ENCODE data around the gene HLA-DOB.
"Not testable (repeated sequence)": the region's sequence is repeated elsewhere in the genome, so short reads cannot be mapped to it uniquely, and the experiment has no call there.

Gene HLA-DOB

GRCh38 chr6:32807020-32807580, 9.7 kb downstream of the HLA-DOB start:
- no peak for DNase-seq

- not testable (repeated sequence) for DNase-seq
Measured at GRCh38 chr6:32805404-32805803, 11.4 kb downstream of the HLA-DOB start.

GRCh38 chr6:32803416-32803815, 13.4 kb downstream of the HLA-DOB start:
- DNase-seq, result no peak

- DNase-seq, result no peak
Measured at GRCh38 chr6:32799740-32800139, 17.1 kb downstream of the HLA-DOB start.

GRCh38 chr6:32799168-32799567, 17.6 kb downstream of the HLA-DOB start:
- DNase-seq, result no peak

- no peak for DNase-seq
Measured at GRCh38 chr6:32796848-32797776, 19.7 kb downstream of the HLA-DOB start.

GRCh38 chr6:32794510-32794909, 22.3 kb downstream of the HLA-DOB start:
- no peak for DNase-seq

GRCh38 chr6:32792901-32793435, 23.8 kb downstream of the HLA-DOB start:
- DNase-seq, result no peak

- DNase-seq, result no peak
Measured at GRCh38 chr6:32790306-32790705, 26.5 kb downstream of the HLA-DOB start.

- DNase-seq, result no peak
Measured at GRCh38 chr6:32785781-32786533, 30.8 kb downstream of the HLA-DOB start.

- DNase-seq, result not testable (repeated sequence)
Measured at GRCh38 chr6:32782923-32783322, 33.9 kb downstream of the HLA-DOB start.

- DNase-seq, result no peak
Measured at GRCh38 chr6:32779036-32779435, 37.8 kb downstream of the HLA-DOB start.

- no peak for DNase-seq
Measured at GRCh38 chr6:32775071-32775470, 41.7 kb downstream of the HLA-DOB start.

- no peak for DNase-seq
Measured at GRCh38 chr6:32774426-32774825, 42.4 kb downstream of the HLA-DOB start.

GRCh38 chr6:32772656-32773055, 44.1 kb downstream of the HLA-DOB start:
- DNase-seq, result no peak

GRCh38 chr6:32764048-32764447, 52.8 kb downstream of the HLA-DOB start:
- no peak for DNase-seq

GRCh38 chr6:32763421-32763820, 53.4 kb downstream of the HLA-DOB start, which contains the start of gene HLA-DQB2:
HLA-DQB2 (minus strand) TSS chr6:32763532; CDS start chr6:32763470, 62 bp downstream.
- DNase-seq, result no peak
